Omental fat pad (tissue), 4 donors: ENCODE results near the gene PIP4K2C. TPM values are rescaled to one million over a fixed set of nuclear protein-coding genes. Genes with fewer than 3 reads are reported as not detected.
"Not testable (repeated sequence)": the region's sequence is repeated elsewhere in the genome, so short reads cannot be mapped to it uniquely, and the experiment has no call there.

Experiments
- ATAC-seq: fragments of 150-250 bp; one replicate; pipeline ENCODE4 v1.9.1; 2016; ENCODE audit warnings: mild to moderate bottlenecking, moderate library complexity; ENCODE audit not compliant: low FRiP score
- DNase-seq: peaks from one replicate; pipeline ENCODE4 v3.0.0-alpha.2; 2019; ENCODE audit warnings: low spot score
- total RNA-seq, 4 donors: library from RNA; depleted of rRNA; stranded (reverse); fragments of >200 nt; gene quantifications; one replicate each; pipeline ENCODE4 v1.1.0, GENCODE V29; 2016
- TF ChIP-seq, protein P1 (sequence below), 3 donors: fragments of 450-650 bp; IDR thresholded peaks; one replicate each; pipeline ENCODE4 v1.5.1; 2016 to 2017; ENCODE audit warnings: antibody characterized with exemption in 3 of 3, mild to moderate bottlenecking in 3 of 3, moderate library complexity in 2 of 3

PIP4K2C gene
- total RNA-seq, 4 donors from 2014 or later, result 16.9 to 21.3 (median 17.6) TPM

DNA sequence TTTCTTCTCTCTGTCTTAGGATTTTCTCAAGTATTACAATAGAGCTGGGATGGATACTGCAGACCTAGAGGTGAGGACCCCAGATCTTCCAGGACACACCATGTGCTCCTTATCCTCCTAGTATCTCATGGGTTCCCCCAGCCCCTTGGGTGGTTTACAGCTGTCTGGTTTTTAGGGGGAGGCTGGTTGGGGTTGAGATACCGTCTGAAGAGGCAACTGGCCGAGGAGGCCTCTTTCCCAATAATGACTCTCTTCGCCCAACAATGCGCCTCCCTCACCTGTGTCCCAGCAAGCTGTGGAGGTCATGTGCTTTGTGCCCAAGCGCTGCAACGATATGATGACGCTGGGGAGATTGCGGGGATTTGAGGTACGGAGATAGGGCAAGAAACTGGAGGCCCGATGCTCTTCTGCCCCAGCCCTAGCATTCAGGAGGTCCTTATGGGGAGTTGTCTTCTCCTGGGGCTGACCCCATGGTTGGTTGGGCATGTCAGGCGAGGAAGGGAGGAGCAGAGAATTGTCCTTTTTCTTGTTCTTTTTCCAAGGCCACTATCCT is 24.0 kb downstream of the PIP4K2C start:
- DNase-seq, result no peak
- no peak for ATAC-seq
- TF ChIP-seq, protein P1, sequence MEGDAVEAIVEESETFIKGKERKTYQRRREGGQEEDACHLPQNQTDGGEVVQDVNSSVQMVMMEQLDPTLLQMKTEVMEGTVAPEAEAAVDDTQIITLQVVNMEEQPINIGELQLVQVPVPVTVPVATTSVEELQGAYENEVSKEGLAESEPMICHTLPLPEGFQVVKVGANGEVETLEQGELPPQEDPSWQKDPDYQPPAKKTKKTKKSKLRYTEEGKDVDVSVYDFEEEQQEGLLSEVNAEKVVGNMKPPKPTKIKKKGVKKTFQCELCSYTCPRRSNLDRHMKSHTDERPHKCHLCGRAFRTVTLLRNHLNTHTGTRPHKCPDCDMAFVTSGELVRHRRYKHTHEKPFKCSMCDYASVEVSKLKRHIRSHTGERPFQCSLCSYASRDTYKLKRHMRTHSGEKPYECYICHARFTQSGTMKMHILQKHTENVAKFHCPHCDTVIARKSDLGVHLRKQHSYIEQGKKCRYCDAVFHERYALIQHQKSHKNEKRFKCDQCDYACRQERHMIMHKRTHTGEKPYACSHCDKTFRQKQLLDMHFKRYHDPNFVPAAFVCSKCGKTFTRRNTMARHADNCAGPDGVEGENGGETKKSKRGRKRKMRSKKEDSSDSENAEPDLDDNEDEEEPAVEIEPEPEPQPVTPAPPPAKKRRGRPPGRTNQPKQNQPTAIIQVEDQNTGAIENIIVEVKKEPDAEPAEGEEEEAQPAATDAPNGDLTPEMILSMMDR (IDR thresholded peaks at IDR 0.05), result no peak

DNA sequence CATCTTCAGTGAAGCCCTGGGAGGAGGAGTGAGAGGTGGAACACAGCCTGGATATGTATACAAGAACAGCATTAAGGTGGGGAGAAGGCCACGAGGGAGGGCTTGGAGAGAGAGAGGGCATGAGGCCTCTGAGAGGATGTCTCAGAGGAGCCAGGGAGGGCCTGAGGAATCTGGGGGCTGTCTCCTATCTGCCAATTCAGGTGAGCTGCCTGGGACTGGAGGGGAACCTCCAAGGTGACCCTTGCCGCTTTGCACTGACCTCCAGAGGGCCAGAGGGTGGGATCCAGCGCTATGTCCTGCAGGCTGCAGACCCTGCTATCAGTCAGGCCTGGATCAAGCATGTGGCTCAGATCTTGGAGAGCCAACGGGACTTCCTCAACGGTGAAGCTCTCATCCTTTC is 24.6 kb downstream of the PIP4K2C start:
- no peak for DNase-seq
- ATAC-seq, result no peak
- TF ChIP-seq, protein P1 (IDR thresholded peaks at IDR 0.05), result no peak

DNA sequence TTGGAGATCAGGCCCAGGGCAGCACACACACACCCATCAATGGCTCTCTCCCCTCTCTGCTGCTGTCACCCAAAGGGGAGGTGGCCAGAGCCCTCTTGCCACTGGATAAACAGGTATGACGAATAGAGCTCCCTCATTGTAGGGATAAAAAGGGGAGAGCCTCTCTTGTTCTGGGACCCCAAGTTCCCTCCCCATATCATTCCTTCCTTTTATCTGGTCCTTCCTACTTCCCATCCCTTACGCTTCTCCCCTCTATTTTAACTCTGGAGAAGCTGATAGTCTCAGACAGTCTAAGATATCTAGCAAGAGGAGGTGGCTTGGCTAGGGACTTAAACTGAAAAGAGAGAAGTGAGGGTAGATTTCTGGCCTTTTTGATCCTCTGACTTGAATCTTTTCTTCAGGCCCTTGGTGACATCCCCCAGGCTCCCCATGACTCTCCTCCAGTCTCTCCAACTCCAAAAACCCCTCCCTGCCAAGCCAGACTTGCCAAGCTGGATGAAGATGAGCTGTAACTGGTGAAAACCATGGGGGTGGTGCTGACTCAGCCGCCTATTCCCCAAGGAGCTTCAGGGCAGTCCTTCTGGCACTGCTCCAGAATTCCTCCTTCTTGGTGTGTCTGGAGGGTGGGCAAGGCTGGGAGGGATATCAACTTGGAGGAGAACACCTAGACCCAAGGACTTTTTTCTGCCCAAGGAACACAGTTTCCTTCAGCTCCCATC is 25.6 kb downstream of the PIP4K2C start:
- TF ChIP-seq, protein P1 (IDR thresholded peaks at IDR 0.05), result no peak
- no peak for ATAC-seq

DNA sequence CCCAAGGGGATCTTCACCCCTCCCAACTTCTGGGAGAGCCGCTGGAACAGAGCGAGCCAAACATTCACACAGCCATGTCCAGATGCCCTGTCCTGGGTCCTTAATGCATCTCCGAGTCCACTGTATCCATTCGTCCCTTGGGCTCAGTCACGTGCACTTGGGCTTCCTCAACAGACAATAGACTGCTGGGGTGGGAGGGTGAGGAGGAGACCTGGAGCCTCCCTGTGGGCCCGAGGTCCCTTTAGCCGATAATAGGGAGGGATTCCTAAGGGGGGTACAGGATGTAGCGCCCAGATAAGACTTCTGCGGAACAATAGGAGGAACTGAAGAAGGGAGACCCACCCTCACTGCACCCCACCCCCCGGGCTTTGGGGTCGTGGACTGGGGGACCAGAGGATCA is 26.9 kb downstream of the PIP4K2C start:
- no peak for ATAC-seq
- TF ChIP-seq, protein P1 (IDR thresholded peaks at IDR 0.05), result no peak
- no peak for DNase-seq

More for the DNA sequence above, 25.6 kb downstream of the PIP4K2C start:
- no peak for DNase-seq

DNA sequence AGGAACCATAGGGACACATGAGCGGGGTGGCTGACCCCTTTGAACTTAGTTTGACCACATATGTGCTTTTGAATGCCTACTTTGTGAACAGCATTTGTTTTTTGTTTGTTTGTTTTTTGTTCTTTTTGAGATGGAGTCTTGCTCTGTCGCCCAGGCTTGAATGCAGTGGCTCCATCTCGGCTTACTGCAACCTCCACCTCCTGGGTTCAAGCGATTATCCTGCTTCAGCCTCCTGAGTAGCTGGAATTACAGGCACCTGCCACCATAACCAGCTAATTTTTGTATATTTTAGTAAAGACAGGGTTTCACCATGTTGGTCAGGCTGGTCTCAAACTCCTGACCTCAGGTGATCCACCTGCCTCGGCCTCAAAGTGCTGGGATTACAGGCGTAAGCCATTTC is 27.4 kb downstream of the PIP4K2C start:
- not testable (repeated sequence) for ATAC-seq, DNase-seq

DNA sequence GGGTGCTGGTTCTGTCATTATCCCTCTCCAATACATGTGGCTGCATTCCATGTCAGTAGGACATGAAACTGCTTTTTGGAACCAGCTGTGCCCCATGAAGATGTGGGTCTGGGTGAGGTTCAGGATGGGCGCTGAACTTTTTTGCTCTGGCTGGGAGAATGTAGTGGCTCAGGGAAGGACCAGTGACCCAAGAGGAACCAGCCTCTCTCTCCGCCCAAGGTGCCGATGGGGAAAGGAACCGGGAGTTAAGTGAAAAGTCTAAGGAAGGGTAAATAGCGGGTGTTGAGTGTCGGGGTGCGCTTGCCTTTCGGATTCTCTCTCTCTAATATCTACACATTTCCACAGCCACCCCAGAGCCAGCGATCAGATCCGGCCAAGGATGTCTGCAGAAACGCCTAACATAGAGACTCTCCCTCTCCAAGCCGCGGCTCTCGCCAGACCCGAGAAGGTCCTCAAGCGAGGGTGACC is 28.0 kb downstream of the PIP4K2C start:
- TF ChIP-seq, protein P1 (IDR thresholded peaks at IDR 0.05), result no peak
- DNase-seq, result no peak
- no peak for ATAC-seq

DNA sequence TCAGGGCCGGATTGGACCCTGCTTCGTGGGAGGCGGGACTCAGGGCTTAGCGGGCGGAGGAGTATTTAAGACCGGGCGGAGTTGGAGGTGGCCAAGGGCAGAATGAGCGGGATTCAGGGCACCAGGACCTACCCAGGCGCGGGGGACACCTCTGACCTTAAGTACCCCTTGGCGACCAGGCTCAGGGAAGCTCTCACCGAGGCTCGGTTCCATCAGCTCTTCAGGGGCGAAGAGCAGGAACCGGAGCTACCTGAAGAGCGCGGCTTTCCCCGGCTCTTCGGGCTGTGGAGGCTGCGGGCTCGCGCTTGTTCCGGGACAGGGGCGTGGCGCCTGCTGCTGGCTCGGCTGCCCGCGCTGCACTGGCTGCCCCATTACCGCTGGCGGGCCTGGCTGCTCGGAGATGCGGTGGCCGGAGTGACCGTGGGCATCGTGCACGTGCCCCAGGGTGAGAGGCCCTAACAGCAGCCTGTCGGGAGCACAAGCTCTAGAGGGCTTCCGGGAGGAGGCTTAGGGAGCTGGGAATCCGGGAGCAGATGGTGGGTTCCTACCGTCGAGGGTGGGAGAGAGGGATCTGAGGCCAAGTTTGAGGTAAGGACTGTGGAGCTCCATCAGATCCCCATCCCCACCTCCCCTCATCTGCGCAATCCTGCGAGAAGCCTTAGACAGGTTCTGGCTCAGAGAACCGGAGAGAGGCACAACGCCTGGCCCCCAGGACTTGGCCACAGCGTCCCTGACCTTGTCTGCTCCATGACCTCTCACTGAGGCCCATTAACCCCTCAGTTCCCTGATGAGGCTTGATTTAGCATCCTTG is 28.6 kb downstream of the PIP4K2C start:
- no peak for DNase-seq
- TF ChIP-seq, protein P1 (IDR thresholded peaks at IDR 0.05), result no peak
- no peak for ATAC-seq
